Lung (tissue), 12 donors: Measurements from ENCODE around the gene ACSL5. TPM values are rescaled to one million over a fixed set of nuclear protein-coding genes. Genes with fewer than 3 reads are reported as not detected.

ENCODE experiments used
- ATAC-seq: fragments of 200-7000 bp; cut with Tn5 transposase; one replicate; pipeline ENCODE4 v1.9.1; 2020; ENCODE audit warnings: moderate number of reproducible peaks; ENCODE audit not compliant: insufficient read depth, low FRiP score
- DNase-seq, 3 donors: peaks; one replicate each; pipeline ENCODE4 v3.0.0-alpha.2; 2013 to 2017
- H3K27ac ChIP-seq, 2 donors: one replicate each; pipeline ENCODE4 v1.5.1; 2013; ENCODE audit warnings: mild to moderate bottlenecking in 2 of 2, moderate library complexity in 2 of 2, control low read depth in 1 of 2, inconsistent platforms in 1 of 2, low read depth in 1 of 2, low read length in 1 of 2
- H3K27me3 ChIP-seq, 3 donors: one replicate each; pipeline ENCODE4 v1.5.1; 2013; ENCODE audit warnings: low read length in 2 of 3; ENCODE audit not compliant: control insufficient read depth in 3 of 3, insufficient read depth in 3 of 3
- H3K36me3 ChIP-seq, 4 donors: one replicate each; pipeline ENCODE4 v1.5.1; 2013; ENCODE audit warnings: low read length in 4 of 4, mild to moderate bottlenecking in 1 of 4, moderate library complexity in 1 of 4; ENCODE audit not compliant: control insufficient read depth in 4 of 4, insufficient read depth in 4 of 4
- H3K4me1 ChIP-seq, 5 donors: one replicate each; pipeline ENCODE4 v1.5.1; 2013; ENCODE audit warnings: low read length in 5 of 5, mild to moderate bottlenecking in 2 of 5, moderate library complexity in 1 of 5; ENCODE audit not compliant: control insufficient read depth in 5 of 5, insufficient read depth in 5 of 5
- H3K4me3 ChIP-seq: one replicate; pipeline ENCODE4 v1.5.1; 2013; ENCODE audit warnings: mild to moderate bottlenecking, control low read depth, moderate library complexity
- H3K9ac ChIP-seq, 2 donors: one replicate each; pipeline ENCODE4 v1.5.1; 2013; ENCODE audit warnings: low read length in 2 of 2, control low read depth in 1 of 2; ENCODE audit not compliant: insufficient read depth in 1 of 2
- H3K9me3 ChIP-seq, 4 donors: one replicate each; pipeline ENCODE4 v1.5.1; 2013; ENCODE audit warnings: low read length in 3 of 4, mild to moderate bottlenecking in 1 of 4, moderate library complexity in 1 of 4; ENCODE audit not compliant: control insufficient read depth in 4 of 4, insufficient read depth in 3 of 4
- CTCF ChIP-seq: IDR thresholded peaks from 2 replicates; pipeline ENCODE4 v1.5.1; 2012; ENCODE audit warnings: mild to moderate bottlenecking; ENCODE audit errors: control extremely low read depth, extremely low read depth
- WGBS, 2 donors: extraction: QIAGEN DNeasy Blood & Tissue Kit; methylation state at CpG; one replicate each; pipeline ENCODE4 v1.1.7; 2013; 5-methylcytosine and 5-hydroxymethylcytosine counted together
- polyA plus RNA-seq, 2 donors: library from polyadenylated mRNA; stranded (reverse); fragments of 200-250 nt; gene quantifications; one replicate each; pipeline ENCODE4 v1.2.1, GENCODE V29; 2013
- total RNA-seq, 2 donors: library from RNA; depleted of rRNA in 1 of 2; stranded (reverse); fragments of >200 nt in 1 of 2; gene quantifications; one replicate each; pipeline ENCODE4 v1.2.1, GENCODE V29; 2014 to 2021
- donor health status: control.
- donor health status: control.
- donor health status: Bipolar disorder and iron deficiency.
- donor health status: healthy.
- donor health status: DM: yes; HTN: yes; CAD: no.

ACSL5 gene
- total and polyA plus RNA-seq, 4 donors: 46.1 to 71.0 (median 62.3) TPM

DNA sequence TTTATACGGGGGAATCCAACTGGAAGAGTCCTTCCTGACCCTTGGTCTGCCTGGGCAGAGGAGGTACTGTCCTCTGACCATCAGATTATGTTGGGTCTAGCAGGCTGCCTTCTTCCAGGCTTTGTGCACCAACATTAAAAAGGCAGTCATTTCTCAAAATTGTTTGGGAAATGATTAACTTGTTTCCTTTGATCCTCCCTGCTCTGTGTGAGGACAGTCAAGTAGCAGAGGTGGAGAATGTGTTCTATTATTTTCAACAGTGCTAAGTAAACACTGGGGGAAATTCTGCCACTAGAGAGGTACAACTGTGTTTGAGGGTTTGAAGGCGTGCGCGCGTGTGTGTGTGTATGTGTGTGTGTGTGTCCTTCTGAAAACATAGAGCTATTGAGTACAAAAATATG, 20.6 kb downstream of the ACSL5 start:
- Histone ChIP-seq H3K27ac (peak overlapping the region in 1 of 2 donors; percentile 71), H3K9ac (no peak overlapping the region), H3K36me3 (peaks cover 0 to 8% (median 0%) of the 10 kb centered on the region in 4 donors), H3K9me3 (no peaks in the 10 kb centered on the region), H3K4me1 (peaks cover 0 to 9% (median 3%) of the 10 kb centered on the region in 5 donors), H3K4me3 (no peak overlapping the region), H3K27me3 (no peaks in the 10 kb centered on the region)
- ATAC-seq (peak; percentile 75), DNase-seq (peak; percentile 72 to 85 (median 72))
- TF ChIP-seq CTCF: no peak
- 63 to 68% methylated on average over 5 of the region's 5 CpGs for WGBS, 2 donors

DNA sequence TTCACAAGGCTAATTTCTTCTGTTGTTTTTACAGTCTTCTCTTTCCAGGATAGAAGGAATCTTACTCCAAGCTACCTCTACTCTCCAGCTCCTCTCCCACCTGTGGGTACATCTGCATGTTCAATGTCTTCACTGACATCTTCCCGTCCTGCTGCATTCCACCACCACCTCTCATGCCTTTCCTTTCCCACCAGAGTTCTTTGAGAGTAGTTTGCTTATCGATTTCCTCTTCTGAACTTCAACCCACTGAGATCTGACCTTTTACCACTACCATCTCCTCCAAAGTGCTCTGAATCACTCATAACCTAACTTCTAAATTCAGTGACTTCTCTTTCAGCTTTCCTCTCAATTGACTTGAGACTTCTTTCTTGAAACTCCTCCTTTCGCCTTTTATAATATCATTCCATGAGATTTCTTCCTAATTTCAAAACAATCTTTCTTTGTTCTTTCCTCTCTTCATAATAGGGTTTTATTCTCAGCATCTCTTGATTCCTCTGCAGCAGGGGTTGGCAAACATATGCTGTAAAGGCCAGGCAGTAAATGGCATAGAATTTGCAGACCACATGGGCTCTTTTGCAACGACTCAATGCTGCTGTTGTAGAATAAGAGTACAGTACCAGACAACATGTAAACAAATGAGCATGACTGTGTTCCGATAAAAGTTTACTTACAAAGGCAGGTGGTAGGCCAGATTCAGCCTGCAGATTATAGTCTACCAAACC, 22.1 kb downstream of the ACSL5 start:
- H3K27me3 ChIP-seq: no peaks in the 10 kb centered on the region
- no peak overlapping the region for H3K4me3 ChIP-seq
- no peak overlapping the region for H3K27ac ChIP-seq
- no peak for DNase-seq
- ATAC-seq: no peak
- peaks cover 0 to 9% (median 3%) of the 10 kb centered on the region in 5 donors for H3K4me1 ChIP-seq
- no peaks in the 10 kb centered on the region for H3K9me3 ChIP-seq
- no peak for TF ChIP-seq CTCF
- peaks cover 0 to 9% (median 0%) of the 10 kb centered on the region in 4 donors for H3K36me3 ChIP-seq
- 79 to 93% methylated on average over 5 of the region's 5 CpGs for WGBS, 2 donors
- no peak overlapping the region for H3K9ac ChIP-seq

DNA sequence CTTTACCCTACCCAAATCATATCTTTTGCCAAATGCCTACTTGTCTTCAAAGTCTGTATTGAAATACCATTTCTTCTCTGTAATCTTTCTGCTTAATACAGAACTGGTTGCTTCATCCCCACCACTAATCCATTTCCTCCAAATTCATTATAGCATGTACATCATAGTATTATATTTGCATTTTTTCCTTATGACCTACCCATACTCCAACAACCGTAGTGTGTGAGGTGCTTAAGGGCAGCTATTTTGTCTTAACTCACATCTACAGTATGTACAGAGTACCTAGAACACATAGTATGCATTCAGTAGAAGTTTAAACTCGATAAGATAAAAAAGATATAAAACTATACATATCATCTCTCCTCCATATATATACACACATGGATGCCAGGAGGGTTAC, 23.7 kb downstream of the ACSL5 start:
- TF ChIP-seq CTCF: no peak
- Histone ChIP-seq H3K36me3 (peaks cover 0 to 9% (median 0%) of the 10 kb centered on the region in 4 donors), H3K27me3 (no peaks in the 10 kb centered on the region), H3K4me1 (peaks cover 0 to 4% (median 3%) of the 10 kb centered on the region in 5 donors), H3K9me3 (no peaks in the 10 kb centered on the region), H3K27ac (no peak overlapping the region), H3K4me3 (no peak overlapping the region), H3K9ac (no peak overlapping the region)
- ATAC-seq (no peak), DNase-seq (no peak)
- WGBS, 2 donors: 94 to 96% methylated on average over 2 of the region's 2 CpGs

DNA sequence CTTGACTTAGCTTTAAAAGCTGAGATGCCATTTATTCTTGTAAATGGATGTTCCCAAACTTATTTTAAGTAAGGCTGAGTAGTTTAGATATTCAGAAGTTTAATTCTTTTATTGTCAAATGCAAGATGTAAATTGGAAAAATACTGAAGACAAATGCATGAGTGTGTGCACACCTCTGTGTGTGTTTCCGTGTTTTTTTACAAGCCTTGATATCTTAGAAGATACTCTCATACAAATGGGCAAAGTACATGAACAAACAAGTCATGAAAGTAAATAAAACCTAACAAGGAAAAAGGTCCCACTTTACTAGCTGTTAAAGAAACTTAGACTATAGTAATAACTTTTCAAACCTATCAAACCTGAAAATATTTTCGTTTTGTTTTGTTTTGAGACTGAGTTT, 29.0 kb downstream of the ACSL5 start:
- TF ChIP-seq CTCF: no peak
- WGBS, 2 donors: 75 to 86% methylated on average over 2 of the region's 2 CpGs
- Histone ChIP-seq H3K27ac (no peak overlapping the region), H3K9ac (no peak overlapping the region), H3K27me3 (no peaks in the 10 kb centered on the region), H3K36me3 (peaks cover 0 to 14% (median 1%) of the 10 kb centered on the region in 4 donors), H3K4me3 (no peak overlapping the region), H3K9me3 (no peaks in the 10 kb centered on the region), H3K4me1 (peaks cover 0 to 1% (median 0%) of the 10 kb centered on the region in 5 donors)
- no peak for DNase-seq
- ATAC-seq: no peak
